ENCODE measurements around the gene UGT1A10. TPM values are rescaled to one million over a fixed set of nuclear protein-coding genes. Genes with fewer than 3 reads are reported as not detected.
A peak's percentile ranks its signal among the peaks of the same experiment; 100 is the strongest.

The UGT1A10 gene
- total RNA-seq, 1 donor = not detected

- H3K4me3 ChIP-seq (ENCODE audit: low read depth, low read length) = no peak overlapping the region
- TF ChIP-seq CTCF (IDR thresholded peaks at IDR 0.05; ENCODE audit: insufficient read depth, low read depth, low read length) = no peak
- DNase-seq (ENCODE audit: low read depth) = no peak
These were observed 160.0 kb downstream of the UGT1A10 start for GRCh38 chr2:233796254-233796653.

GRCh38 chr2:233798335-233799086 is 162.3 kb downstream of the UGT1A10 start:
- DNase-seq (ENCODE audit: low read depth) = no peak
- H3K4me3 ChIP-seq (ENCODE audit: low read depth, low read length) = no peak overlapping the region
- TF ChIP-seq CTCF (IDR thresholded peaks at IDR 0.05; ENCODE audit: insufficient read depth, low read depth, low read length) = no peak

- TF ChIP-seq CTCF (IDR thresholded peaks at IDR 0.05; ENCODE audit: insufficient read depth, low read depth, low read length) = no peak
- no peak for DNase-seq (ENCODE audit: low read depth)
- H3K4me3 ChIP-seq (ENCODE audit: low read depth, low read length) = no peak overlapping the region
These were observed 162.9 kb downstream of the UGT1A10 start for GRCh38 chr2:233799087-233799665.

GRCh38 chr2:233799716-233800115 is 163.5 kb downstream of the UGT1A10 start:
- no peak overlapping the region for H3K4me3 ChIP-seq (ENCODE audit: low read depth, low read length)
- no peak for TF ChIP-seq CTCF (IDR thresholded peaks at IDR 0.05; ENCODE audit: insufficient read depth, low read depth, low read length)
- no peak for DNase-seq (ENCODE audit: low read depth)

DNA sequence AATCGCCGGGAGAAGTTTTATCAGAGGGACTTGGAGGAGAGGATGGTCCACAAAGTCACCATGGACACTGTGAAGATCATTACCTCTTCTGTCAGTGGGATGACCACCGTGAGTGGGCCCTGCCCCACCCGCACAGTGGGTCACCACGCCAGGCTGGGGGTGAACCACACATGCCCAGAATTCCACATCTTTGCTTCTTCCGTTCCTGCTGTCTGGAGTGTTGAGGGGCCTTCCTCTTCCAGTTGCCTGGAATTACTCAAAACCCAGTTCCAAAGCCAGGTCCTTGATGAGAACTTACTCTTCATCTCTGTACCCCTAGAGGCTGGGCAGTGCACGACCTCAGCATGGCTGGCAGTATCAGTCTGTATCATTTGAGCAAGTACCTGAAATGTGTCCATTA is 164.0 kb downstream of the UGT1A10 start:
- H3K4me3 ChIP-seq (ENCODE audit: low read depth, low read length) = no peak overlapping the region

GRCh38 chr2:233801357-233802131 is 165.3 kb downstream of the UGT1A10 start:
- peak; percentile 15 for DNase-seq (ENCODE audit: low read depth)
- TF ChIP-seq CTCF (IDR thresholded peaks at IDR 0.05; ENCODE audit: insufficient read depth, low read depth, low read length) = no peak
- H3K4me3 ChIP-seq (ENCODE audit: low read depth, low read length) = no peak overlapping the region

More for the DNA sequence above, 164.0 kb downstream of the UGT1A10 start:
- no peak for DNase-seq (ENCODE audit: low read depth)
- TF ChIP-seq CTCF (IDR thresholded peaks at IDR 0.05; ENCODE audit: insufficient read depth, low read depth, low read length) = no peak
